CD14-positive monocyte (primary cell): ENCODE measurements around the gene OR10G3. TPM values are rescaled to one million over a fixed set of nuclear protein-coding genes. Genes with fewer than 3 reads are reported as not detected.

ENCODE experiments used
- DNase-seq, 3 donors: peaks; one replicate each; pipeline ENCODE4 v3.0.0-alpha.2; 2011 to 2022
- H2AFZ ChIP-seq: 2 replicates; pipeline ENCODE4 v1.6.0; 2012; ENCODE audit warnings: mild to moderate bottlenecking, low read depth, low read length, inconsistent platforms; ENCODE audit not compliant: insufficient read depth, poor library complexity, severe bottlenecking
- H3K27ac ChIP-seq, 2 donors: 1 replicate in 1 of 2; 2 replicates in 1 of 2; pipeline ENCODE4 v1.5.1; 2012 to 2013; ENCODE audit warnings: low read length in 2 of 2, control low read depth in 1 of 2, inconsistent platforms in 1 of 2, low read depth in 1 of 2, mild to moderate bottlenecking in 1 of 2
- H3K27me3 ChIP-seq, 2 donors: one replicate each; pipeline versions ENCODE4 v1.6.0 to v1.6.1; 2011 to 2013; ENCODE audit warnings: low read length in 2 of 2; ENCODE audit not compliant: control insufficient read depth in 2 of 2, insufficient read depth in 2 of 2
- H3K36me3 ChIP-seq, 2 donors: replicated peaks in 1 of 2; 1 replicate in 1 of 2; 2 replicates in 1 of 2; pipeline versions ENCODE4 v1.5.1 to v1.6.1; 2012 to 2013; ENCODE audit warnings: low read length in 2 of 2, control low read depth in 1 of 2, inconsistent platforms in 1 of 2, mild to moderate bottlenecking in 1 of 2; ENCODE audit not compliant: insufficient read depth in 2 of 2, control insufficient read depth in 1 of 2
- H3K4me1 ChIP-seq, 2 donors: 1 replicate in 1 of 2; 2 replicates in 1 of 2; pipeline versions ENCODE4 v1.5.1 to v1.6.1; 2012 to 2013; ENCODE audit warnings: low read length in 2 of 2, control low read depth in 1 of 2, inconsistent platforms in 1 of 2, mild to moderate bottlenecking in 1 of 2, moderate library complexity in 1 of 2; ENCODE audit not compliant: insufficient read depth in 2 of 2, control insufficient read depth in 1 of 2
- H3K4me2 ChIP-seq: replicated peaks from 2 replicates; pipeline ENCODE3; 2012; ENCODE audit warnings: low read length, moderate library complexity, mild to moderate bottlenecking; ENCODE audit not compliant: poor library complexity, severe bottlenecking; ENCODE audit errors: extremely low read depth
- H3K4me3 ChIP-seq, 3 experiments: fragments of 200-600 bp in 1 of 3; sonication (generic) in 1 of 3; replicated peaks in 1 of 3; 1 replicate in 2 of 3; 2 replicates in 1 of 3; pipeline ENCODE4 v1.5.1; 2011 to 2013; ENCODE audit warnings: low read length in 3 of 3, mild to moderate bottlenecking in 3 of 3, control low read depth in 2 of 3, low read depth in 2 of 3, inconsistent platforms in 1 of 3, moderate library complexity in 1 of 3
- H3K79me2 ChIP-seq: 2 replicates; pipeline ENCODE4 v1.6.0; 2012; ENCODE audit warnings: mild to moderate bottlenecking, control low read depth, inconsistent platforms, low read length, moderate library complexity; ENCODE audit not compliant: insufficient read depth
- H3K9ac ChIP-seq: 2 replicates; pipeline ENCODE4 v1.6.0; 2017; ENCODE audit warnings: low read length, mild to moderate bottlenecking; ENCODE audit not compliant: insufficient read depth, poor library complexity, severe bottlenecking
- H3K9me3 ChIP-seq, 2 donors: replicated peaks in 1 of 2; 1 replicate in 1 of 2; 2 replicates in 1 of 2; pipeline versions ENCODE4 v1.5.1 to v1.6.1; 2012 to 2013; ENCODE audit warnings: low read length in 2 of 2, control low read depth in 1 of 2; ENCODE audit not compliant: control insufficient read depth in 1 of 2, insufficient read depth in 1 of 2
- H4K20me1 ChIP-seq: 2 replicates; pipeline ENCODE4 v1.6.0; 2012; ENCODE audit warnings: mild to moderate bottlenecking, low read length, control low read depth, moderate library complexity; ENCODE audit not compliant: insufficient read depth
- H3K27ac Mint-ChIP-seq, 7 donors: one replicate each; pipeline ENCODE4 v1.8.0; 2020; ENCODE audit warnings: mild to moderate bottlenecking in 7 of 7, mixed read lengths in 7 of 7, moderate library complexity in 6 of 7, inconsistent platforms in 2 of 7
- H3K27me3 Mint-ChIP-seq, 3 donors: one replicate each; pipeline ENCODE4 v1.8.0; 2021 to 2022; ENCODE audit warnings: low read depth in 3 of 3, mild to moderate bottlenecking in 3 of 3, mixed read lengths in 3 of 3, moderate library complexity in 3 of 3, inconsistent platforms in 1 of 3
- H3K36me3 Mint-ChIP-seq, 2 donors: one replicate each; pipeline ENCODE4 v1.8.0; 2020; ENCODE audit warnings: mixed read lengths in 2 of 2, inconsistent platforms in 1 of 2, mild to moderate bottlenecking in 1 of 2
- H3K4me1 Mint-ChIP-seq: one replicate; pipeline ENCODE4 v1.8.0; 2020; ENCODE audit warnings: mild to moderate bottlenecking, mixed read lengths
- H3K4me3 Mint-ChIP-seq, 2 donors: one replicate each; pipeline ENCODE4 v1.8.0; 2020; ENCODE audit warnings: mild to moderate bottlenecking in 2 of 2, mixed read lengths in 2 of 2, moderate library complexity in 1 of 2
- H3K9me3 Mint-ChIP-seq, 7 donors: one replicate each; pipeline ENCODE4 v1.8.0; 2020 to 2022; ENCODE audit warnings: mixed read lengths in 7 of 7, mild to moderate bottlenecking in 6 of 7, moderate library complexity in 6 of 7, inconsistent platforms in 2 of 7
- WGBS: methylation state at CpG from one replicate; pipeline ENCODE4 v1.1.5; 2013; ENCODE audit warnings: missing lambda C conversion rate; ENCODE audit not compliant: insufficient coverage; 5-methylcytosine and 5-hydroxymethylcytosine counted together
- intact Hi-C, 2 donors: fragments of 100-400 bp; cut with micrococcal nuclease; formaldehyde crosslinking; loops; one replicate each; pipeline versions ENCODE4 v1.15.0 to v1.15.1; 2023
- polyA plus RNA-seq, 3 donors: library from polyadenylated mRNA; depleted of rRNA in 1 of 3; unstranded in 2 of 3; stranded (reverse) in 1 of 3; fragments of 300-500 nt in 2 of 3; fragments of >200 nt in 1 of 3; fragmentation: Illumina TruSeq in 2 of 3; gene quantifications; 1 replicate in 2 of 3; 2 replicates in 1 of 3; pipeline ENCODE4 v1.2.3, GENCODE V29; 2012 to 2021
- TF ChIP-seq, protein P1 (sequence below): fragments of 200-600 bp; IDR thresholded peaks from one replicate; pipeline ENCODE4 v1.8.0; 2022; ENCODE audit warnings: antibody characterized with exemption, mild to moderate bottlenecking

OR10G3 gene
- polyA plus RNA-seq, 3 donors, result not detected

DNA sequence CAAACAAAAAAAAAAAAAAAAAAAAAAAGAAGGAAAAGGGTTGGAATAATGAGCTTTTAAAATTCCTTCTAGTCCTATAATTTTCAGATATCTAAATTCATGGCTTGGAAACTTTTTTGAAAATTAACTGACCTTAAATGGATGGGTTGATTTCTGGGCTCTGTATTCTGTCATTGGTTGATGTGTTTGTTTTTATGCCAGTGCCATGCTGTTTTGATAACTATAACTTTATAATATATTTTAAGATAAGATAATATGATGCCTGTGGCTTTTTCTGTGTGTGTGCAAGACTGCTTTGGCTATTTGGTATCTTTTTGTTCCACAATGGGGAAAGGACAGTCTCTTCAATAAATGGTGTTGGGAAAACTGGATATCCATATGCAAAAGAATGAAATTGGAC, 7.3 kb downstream of the OR10G3 start:
- intact Hi-C loops, result no loop called here
- no peak overlapping the region for H3K4me3 Mint-ChIP-seq
- no peak overlapping the region for H3K27ac ChIP-seq
- H3K9me3 ChIP-seq, result no peaks in the 10 kb centered on the region
- no peak overlapping the region for H3K9ac ChIP-seq
- no peak overlapping the region for H3K4me2 ChIP-seq
- DNase-seq, result no peak
- H3K27me3 ChIP-seq, result no peaks in the 10 kb centered on the region
- H3K27me3 Mint-ChIP-seq, result peaks cover 6 to 15% (median 6%) of the 10 kb centered on the region in 3 donors
- no peaks in the 10 kb centered on the region for H4K20me1 ChIP-seq
- peaks cover 0 to 4% (median 3%) of the 10 kb centered on the region in 7 donors for H3K9me3 Mint-ChIP-seq
- no peaks in the 10 kb centered on the region for H3K36me3 ChIP-seq
- H3K27ac Mint-ChIP-seq, result no peak overlapping the region
- no peak overlapping the region for H3K4me3 ChIP-seq
- no peaks in the 10 kb centered on the region for H3K36me3 Mint-ChIP-seq
- no peak overlapping the region for H2AFZ ChIP-seq
- no peaks in the 10 kb centered on the region for H3K79me2 ChIP-seq
- no peaks in the 10 kb centered on the region for H3K4me1 Mint-ChIP-seq
- no peaks in the 10 kb centered on the region for H3K4me1 ChIP-seq
- TF ChIP-seq, protein P1, sequence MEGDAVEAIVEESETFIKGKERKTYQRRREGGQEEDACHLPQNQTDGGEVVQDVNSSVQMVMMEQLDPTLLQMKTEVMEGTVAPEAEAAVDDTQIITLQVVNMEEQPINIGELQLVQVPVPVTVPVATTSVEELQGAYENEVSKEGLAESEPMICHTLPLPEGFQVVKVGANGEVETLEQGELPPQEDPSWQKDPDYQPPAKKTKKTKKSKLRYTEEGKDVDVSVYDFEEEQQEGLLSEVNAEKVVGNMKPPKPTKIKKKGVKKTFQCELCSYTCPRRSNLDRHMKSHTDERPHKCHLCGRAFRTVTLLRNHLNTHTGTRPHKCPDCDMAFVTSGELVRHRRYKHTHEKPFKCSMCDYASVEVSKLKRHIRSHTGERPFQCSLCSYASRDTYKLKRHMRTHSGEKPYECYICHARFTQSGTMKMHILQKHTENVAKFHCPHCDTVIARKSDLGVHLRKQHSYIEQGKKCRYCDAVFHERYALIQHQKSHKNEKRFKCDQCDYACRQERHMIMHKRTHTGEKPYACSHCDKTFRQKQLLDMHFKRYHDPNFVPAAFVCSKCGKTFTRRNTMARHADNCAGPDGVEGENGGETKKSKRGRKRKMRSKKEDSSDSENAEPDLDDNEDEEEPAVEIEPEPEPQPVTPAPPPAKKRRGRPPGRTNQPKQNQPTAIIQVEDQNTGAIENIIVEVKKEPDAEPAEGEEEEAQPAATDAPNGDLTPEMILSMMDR, result no peak

DNA sequence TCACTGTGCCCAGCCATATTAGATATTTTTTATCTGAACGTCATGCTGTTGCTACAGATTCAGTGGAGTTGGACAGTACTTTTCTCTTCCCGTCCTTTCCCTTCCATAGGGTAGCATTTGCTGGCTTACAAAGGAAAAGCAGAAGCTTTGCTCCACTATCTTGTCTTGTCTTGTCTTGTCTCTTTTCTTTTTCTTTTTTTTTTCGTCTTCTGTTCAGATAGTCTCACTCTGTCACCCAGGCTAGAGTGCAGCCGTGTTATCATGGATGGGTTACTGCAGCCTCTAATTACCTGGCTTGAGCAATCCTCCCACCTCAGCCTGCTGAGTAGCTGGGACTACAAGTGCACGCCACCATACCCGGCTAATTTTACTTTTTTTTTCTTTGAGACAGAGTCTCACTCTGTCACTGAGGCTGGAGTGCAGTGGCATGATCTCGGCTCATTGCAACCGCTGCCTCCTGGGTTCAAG, 21.1 kb downstream of the OR10G3 start:
- no peak for DNase-seq
- Histone ChIP-seq H3K36me3 (no peaks in the 10 kb centered on the region), H3K9me3 (no peaks in the 10 kb centered on the region), H3K27me3 (no peaks in the 10 kb centered on the region), H3K27ac (no peak overlapping the region), H3K4me1 (peaks cover 5% of the 10 kb centered on the region in 2 donors), H4K20me1 (no peaks in the 10 kb centered on the region), H3K79me2 (no peaks in the 10 kb centered on the region), H3K4me2 (no peak overlapping the region), H2AFZ (no peak overlapping the region), H3K9ac (no peak overlapping the region), H3K4me3 (no peak overlapping the region)
- TF ChIP-seq, protein P1, result no peak
- Mint-ChIP-seq H3K27me3 (peaks cover 0 to 9% (median 1%) of the 10 kb centered on the region in 3 donors), H3K9me3 (peaks cover 0 to 4% (median 0%) of the 10 kb centered on the region in 7 donors), H3K36me3 (no peaks in the 10 kb centered on the region), H3K4me3 (no peak overlapping the region), H3K4me1 (peaks cover 5% of the 10 kb centered on the region), H3K27ac (no peak overlapping the region)
- intact Hi-C loops, result loop anchor here in 1 of 2 donors (5.0 kb wide), 1 partner anchor 61 kb away; no protein-coding TSS in a partner anchor
- WGBS, result 97% methylated on average over 8 of the region's 8 CpGs
